IPS-20b (cell line): Measurements from ENCODE around the gene UGT1A7.

Experiments
- H3K27ac ChIP-seq: one replicate; pipeline ENCODE4 v1.5.1; 2013; ENCODE audit warnings: low read length
- H3K27me3 ChIP-seq: 2 replicates; pipeline ENCODE4 v1.6.1; 2013; ENCODE audit warnings: mild to moderate bottlenecking, low read length, inconsistent platforms; ENCODE audit not compliant: insufficient read depth
- H3K36me3 ChIP-seq: 2 replicates; pipeline ENCODE4 v1.6.1; 2013; ENCODE audit warnings: low read depth, mild to moderate bottlenecking, inconsistent platforms, low read length, moderate library complexity; ENCODE audit not compliant: insufficient read depth
- H3K4me1 ChIP-seq: 2 replicates; pipeline ENCODE4 v1.6.1; 2013; ENCODE audit warnings: mild to moderate bottlenecking, control low read depth, inconsistent platforms, low read length, moderate library complexity; ENCODE audit not compliant: insufficient read depth
- H3K4me3 ChIP-seq: 2 replicates; pipeline ENCODE4 v1.5.1; 2013; ENCODE audit warnings: mild to moderate bottlenecking, low read length, inconsistent platforms
- H3K9ac ChIP-seq: 2 replicates; pipeline ENCODE4 v1.6.1; 2013; ENCODE audit warnings: low read depth, mild to moderate bottlenecking, inconsistent platforms, low read length, moderate library complexity
- H3K9me3 ChIP-seq: 2 replicates; pipeline ENCODE4 v1.6.1; 2013; ENCODE audit warnings: mild to moderate bottlenecking, low read depth, low read length, inconsistent platforms; ENCODE audit not compliant: insufficient read depth

UGT1A7 gene

GRCh38 chr2:233769260-233769659, 87.6 kb downstream of the UGT1A7 start:
- Histone ChIP-seq H3K4me3 (no peak overlapping the region), H3K4me1 (no peaks in the 10 kb centered on the region; the same call in 1 of the 2 replicates), H3K27me3 (no peaks in the 10 kb centered on the region), H3K36me3 (no peaks in the 10 kb centered on the region), H3K9me3 (no peaks in the 10 kb centered on the region), H3K27ac (no peak overlapping the region), H3K9ac (no peak overlapping the region)

GRCh38 chr2:233772153-233772552, 90.5 kb downstream of the UGT1A7 start:
- peaks cover 4% of the 10 kb centered on the region; the same call in 1 of the 2 replicates for H3K9me3 ChIP-seq
- H3K36me3 ChIP-seq = no peaks in the 10 kb centered on the region

GRCh38 chr2:233772583-233772982, 90.9 kb downstream of the UGT1A7 start:
- peaks cover 5% of the 10 kb centered on the region; the same call in 1 of the 2 replicates for H3K9me3 ChIP-seq
- H3K27ac ChIP-seq = no peak overlapping the region
- no peaks in the 10 kb centered on the region; the same call in 1 of the 2 replicates for H3K4me1 ChIP-seq
- no peaks in the 10 kb centered on the region for H3K27me3 ChIP-seq
- no peak overlapping the region for H3K4me3 ChIP-seq
- H3K9ac ChIP-seq = no peak overlapping the region
- no peaks in the 10 kb centered on the region for H3K36me3 ChIP-seq

More at GRCh38 chr2:233772153-233772552, 90.5 kb downstream of the UGT1A7 start:
- no peak overlapping the region for H3K9ac ChIP-seq
- no peaks in the 10 kb centered on the region for H3K27me3 ChIP-seq
- no peak overlapping the region for H3K27ac ChIP-seq
- no peak overlapping the region for H3K4me3 ChIP-seq
- H3K4me1 ChIP-seq = no peaks in the 10 kb centered on the region; the same call in 1 of the 2 replicates

GRCh38 chr2:233773854-233774253, 92.2 kb downstream of the UGT1A7 start:
- Histone ChIP-seq H3K27ac (no peak overlapping the region), H3K9me3 (peaks cover 5% of the 10 kb centered on the region; the same call in 1 of the 2 replicates), H3K4me1 (no peaks in the 10 kb centered on the region), H3K4me3 (no peak overlapping the region), H3K9ac (no peak overlapping the region), H3K36me3 (no peaks in the 10 kb centered on the region), H3K27me3 (no peaks in the 10 kb centered on the region)

GRCh38 chr2:233775414-233775813, 93.7 kb downstream of the UGT1A7 start:
- Histone ChIP-seq H3K4me3 (no peak overlapping the region), H3K27ac (no peak overlapping the region), H3K9ac (no peak overlapping the region), H3K9me3 (peaks cover 5% of the 10 kb centered on the region; the same call in 1 of the 2 replicates), H3K4me1 (no peaks in the 10 kb centered on the region), H3K27me3 (no peaks in the 10 kb centered on the region), H3K36me3 (no peaks in the 10 kb centered on the region)

GRCh38 chr2:233778030-233778429, 96.3 kb downstream of the UGT1A7 start, which contains the start of gene MROH2A:
TSS of gene MROH2A (plus strand) at chr2:233778330. CDS start at chr2:233779359, 1,029 bp downstream.
- H3K4me1 ChIP-seq = no peaks in the 10 kb centered on the region
- H3K36me3 ChIP-seq = no peaks in the 10 kb centered on the region
- no peak within 1 kb of the TSS for H3K4me3 ChIP-seq
- no peaks in the 10 kb centered on the region for H3K27me3 ChIP-seq
- H3K9me3 ChIP-seq = peaks cover 5% of the 10 kb centered on the region; the same call in 1 of the 2 replicates
- no peak within 1 kb of the TSS for H3K27ac ChIP-seq
- no peak within 1 kb of the TSS for H3K9ac ChIP-seq

GRCh38 chr2:233779722-233780121, 98.0 kb downstream of the UGT1A7 start:
- Histone ChIP-seq H3K36me3 (no peaks in the 10 kb centered on the region), H3K4me1 (no peaks in the 10 kb centered on the region), H3K27me3 (no peaks in the 10 kb centered on the region), H3K4me3 (no peak overlapping the region), H3K9me3 (peaks cover 5% of the 10 kb centered on the region; the same call in 1 of the 2 replicates), H3K27ac (no peak overlapping the region), H3K9ac (no peak overlapping the region)

- H3K4me1 ChIP-seq = no peaks in the 10 kb centered on the region
- no peak overlapping the region for H3K4me3 ChIP-seq
- no peak overlapping the region for H3K9ac ChIP-seq
- peaks cover 5% of the 10 kb centered on the region; the same call in 1 of the 2 replicates for H3K9me3 ChIP-seq
- H3K27me3 ChIP-seq = no peaks in the 10 kb centered on the region
- no peak overlapping the region for H3K27ac ChIP-seq
- no peaks in the 10 kb centered on the region for H3K36me3 ChIP-seq
These were observed 99.1 kb downstream of the UGT1A7 start for GRCh38 chr2:233780771-233781170.

GRCh38 chr2:233789554-233789953, 107.9 kb downstream of the UGT1A7 start:
- Histone ChIP-seq H3K9ac (no peak overlapping the region), H3K9me3 (no peaks in the 10 kb centered on the region), H3K27ac (no peak overlapping the region), H3K4me3 (no peak overlapping the region), H3K4me1 (no peaks in the 10 kb centered on the region), H3K36me3 (no peaks in the 10 kb centered on the region), H3K27me3 (no peaks in the 10 kb centered on the region)

- Histone ChIP-seq H3K27me3 (no peaks in the 10 kb centered on the region), H3K4me1 (no peaks in the 10 kb centered on the region), H3K9ac (no peak overlapping the region), H3K27ac (no peak overlapping the region), H3K4me3 (no peak overlapping the region), H3K9me3 (no peaks in the 10 kb centered on the region), H3K36me3 (no peaks in the 10 kb centered on the region)
These were observed 109.6 kb downstream of the UGT1A7 start for GRCh38 chr2:233791151-233791882.

- no peaks in the 10 kb centered on the region for H3K4me1 ChIP-seq
- H3K9ac ChIP-seq = no peak overlapping the region
- H3K4me3 ChIP-seq = no peak overlapping the region
- no peaks in the 10 kb centered on the region for H3K36me3 ChIP-seq
- no peaks in the 10 kb centered on the region for H3K27me3 ChIP-seq
- H3K9me3 ChIP-seq = no peaks in the 10 kb centered on the region
- no peak overlapping the region for H3K27ac ChIP-seq
These were observed 110.2 kb downstream of the UGT1A7 start for GRCh38 chr2:233791883-233792329.

- H3K4me1 ChIP-seq = no peaks in the 10 kb centered on the region
- no peaks in the 10 kb centered on the region for H3K36me3 ChIP-seq
- no peak overlapping the region for H3K4me3 ChIP-seq
- no peak overlapping the region for H3K27ac ChIP-seq
- no peaks in the 10 kb centered on the region for H3K9me3 ChIP-seq
- H3K27me3 ChIP-seq = no peaks in the 10 kb centered on the region
- no peak overlapping the region for H3K9ac ChIP-seq
These were observed 111.0 kb downstream of the UGT1A7 start for GRCh38 chr2:233792720-233793119.
